ENCODE data around the gene AGPAT1. TPM values are rescaled to one million over a fixed set of nuclear protein-coding genes. Genes with fewer than 3 reads are reported as not detected.

AGPAT1 gene
- total and polyA plus RNA-seq, 2 of the 8 experiments (the other 6 are each of a cell fraction or from before 2014, with no cell fraction given): 96.0 to 222 TPM

- no peak overlapping the region for H3K23ac ChIP-seq (ENCODE audit: insufficient read length)
- no peak overlapping the region for H3K18ac ChIP-seq (ENCODE audit: extremely low read depth, low read length)
- H3K14ac ChIP-seq (ENCODE audit: insufficient read length): no peak overlapping the region
- no peak overlapping the region for H2BK120ac ChIP-seq (replicated peaks; ENCODE audit: low read depth, low read length)
- H3K9ac ChIP-seq (replicated peaks in 1 of 4; ENCODE audit: extremely low read depth in 1 of 4, low read depth in 3 of 4, low read length in 3 of 4): no peak overlapping the region
- H3K56ac ChIP-seq (replicated peaks; ENCODE audit: insufficient read length, low read depth, low read length): no peak overlapping the region
- no peaks in the 10 kb centered on the region for H3K4me1 ChIP-seq (replicated peaks in 1 of 4; ENCODE audit: control insufficient read depth in 3 of 4, insufficient read depth in 4 of 4, low read length in 3 of 4)
- WGBS, 2 experiments (ENCODE audit: extremely low coverage in 1 of 2, insufficient coverage in 1 of 2, insufficient read length in 1 of 2, insufficient replicate concordance in 2 of 2, low coverage in 1 of 2, low lambda C conversion rate in 2 of 2, missing lambda C conversion rate in 1 of 2): 94% methylated on average over 5 of the region's 5 CpGs; no CpG with 5 or more reads in 1 of the 2 experiments
- DNase-seq (ENCODE audit: low read depth in 1 of 2, low spot score in 2 of 2) (no peak), FAIRE-seq (no peak)
- H2BK20ac ChIP-seq (ENCODE audit: low read length): no peak overlapping the region
- H3K79me1 ChIP-seq (ENCODE audit: low read depth, low read length): no peaks in the 10 kb centered on the region
- H3K4me3 ChIP-seq (ENCODE audit: extremely low read depth in 1 of 4, insufficient read depth in 2 of 4, low read depth in 3 of 4, low read length in 4 of 4): no peak overlapping the region
- H3K27ac ChIP-seq (ENCODE audit: low read depth, low read length): no peak overlapping the region
- no peak overlapping the region for H3K4ac ChIP-seq (replicated peaks; ENCODE audit: insufficient read length, low read depth, low read length)
- H3K79me2 ChIP-seq (ENCODE audit: control insufficient read depth in 1 of 2, insufficient read depth in 2 of 2, low read length in 2 of 2): no peaks in the 10 kb centered on the region
- no peak overlapping the region for H4K8ac ChIP-seq (ENCODE audit: extremely low read depth, insufficient read depth, low read length)
- H3K4me2 ChIP-seq (ENCODE audit: insufficient read depth in 1 of 2, low read depth in 2 of 2, low read length in 2 of 2): no peak overlapping the region
- H3K27me3 ChIP-seq (replicated peaks in 1 of 4; ENCODE audit: control insufficient read depth in 3 of 4, extremely low read depth in 1 of 4, insufficient read depth in 3 of 4, low read length in 3 of 4): no peaks in the 10 kb centered on the region
- no peaks in the 10 kb centered on the region for H3K23me2 ChIP-seq (ENCODE audit: low read depth, low read length)
- H3K36me3 ChIP-seq (ENCODE audit: control insufficient read depth in 2 of 4, insufficient read depth in 4 of 4, low read length in 3 of 4): no peaks in the 10 kb centered on the region
- H2BK5ac ChIP-seq (ENCODE audit: low read depth, low read length): no peak overlapping the region
- no peak overlapping the region for H2AFZ ChIP-seq (ENCODE audit: low read length)
- POLR2A ChIA-PET (ENCODE audit: partially characterized antibody): interaction anchor here (1.0 kb wide), 1 partner anchor 12 kb away, joined by 3 read pairs; the partner anchor contains the start of gene ATF6B
- H2BK12ac ChIP-seq (ENCODE audit: low read depth, low read length): no peak overlapping the region
- H4K5ac ChIP-seq (ENCODE audit: insufficient read length, low read depth, low read length): no peak overlapping the region
- CTCF ChIA-PET (ENCODE audit: partially characterized antibody): interaction anchor here (1.2 to 2.5 kb wide), 3 partner anchors 12 to 52 kb away, joined by 3 to 6 read pairs (median 3); no protein-coding TSS in a partner anchor
- H4K20me1 ChIP-seq (replicated peaks in 1 of 2; ENCODE audit: control insufficient read depth in 1 of 2, insufficient read depth in 2 of 2, low read length in 2 of 2): no peaks in the 10 kb centered on the region
- H2AK5ac ChIP-seq (ENCODE audit: low read depth, low read length): no peak overlapping the region
- H3K9me3 ChIP-seq (ENCODE audit: insufficient read depth in 2 of 2, low read depth in 1 of 2, low read length in 1 of 2): no peaks in the 10 kb centered on the region
- H2BK15ac ChIP-seq (ENCODE audit: low read length): no peak overlapping the region
- TF ChIP-seq GTF2F1 (IDR thresholded peaks at IDR 0.05; ENCODE audit: borderline replicate concordance, low read depth, low read length) (no peak), CTBP2 (IDR thresholded peaks at IDR 0.05; ENCODE audit: borderline replicate concordance, insufficient read depth, insufficient read length, low read length) (no peak), RAD21 (IDR thresholded peaks at IDR 0.05 in 1 of 2, conservative IDR thresholded peaks at IDR 0.05 in 1 of 2; ENCODE audit: low read depth in 2 of 2, low read length in 2 of 2) (no peak), EP300 (IDR thresholded peaks at IDR 0.05; ENCODE audit: borderline replicate concordance in 1 of 2, low read depth in 2 of 2, low read length in 2 of 2) (no peak), RFX5 (IDR thresholded peaks at IDR 0.05; ENCODE audit: borderline replicate concordance, low read depth, low read length) (no peak)
- no peak overlapping the region for H4K91ac ChIP-seq (replicated peaks; ENCODE audit: insufficient read length, low read length)
Observed at GRCh38 chr6:32140420-32141046, 35.4 kb downstream of the AGPAT1 start.
